H1 (cell line): ENCODE data around the gene UGT1A1. TPM values are rescaled to one million over a fixed set of nuclear protein-coding genes. Genes with fewer than 3 reads are reported as not detected.

Experiments used
- CTCF ChIA-PET: fragments of 300-600 bp; sonication (Branson Sonifier 250); formaldehyde crosslinking; loops from one replicate; lab custom pipeline; 2021; ENCODE audit not compliant: partially characterized antibody; lab: Charles Lee
- POLR2A ChIA-PET: fragments of 300-600 bp; sonication (Branson Sonifier 250); formaldehyde crosslinking; loops from one replicate; lab custom pipeline; 2021; ENCODE audit warnings: inconsistent platforms; ENCODE audit not compliant: partially characterized antibody; lab: Charles Lee
- DNase-seq, 2 experiments: peaks; one replicate each; pipeline versions ENCODE4 v3.0.0 to v3.0.0-alpha.2; 2010 to 2022; ENCODE audit warnings: low spot score in 2 of 2, low read depth in 1 of 2, mixed read lengths in 1 of 2
- FAIRE-seq: peaks from 2 replicates; lab custom pipeline; 2011; peaks lifted over from hg19 to GRCh38; lab: Jason Lieb, UNC
- H2AFZ ChIP-seq: 2 replicates; pipeline ENCODE4 v1.8.1; 2012; ENCODE audit warnings: low read length, inconsistent platforms
- H2AK5ac ChIP-seq: 2 replicates; pipeline ENCODE4 v1.6.1; 2013; ENCODE audit warnings: low read depth, low read length
- H2BK120ac ChIP-seq: replicated peaks from 2 replicates; pipeline ENCODE3; 2013; ENCODE audit warnings: low read depth, low read length, inconsistent platforms
- H2BK12ac ChIP-seq: 2 replicates; pipeline ENCODE4 v1.6.1; 2013; ENCODE audit warnings: low read depth, low read length
- H2BK15ac ChIP-seq: 2 replicates; pipeline ENCODE4 v1.6.1; 2013; ENCODE audit warnings: low read length
- H2BK20ac ChIP-seq: 2 replicates; pipeline ENCODE4 v1.6.1; 2013; ENCODE audit warnings: low read length
- H2BK5ac ChIP-seq: 2 replicates; pipeline ENCODE4 v1.6.1; 2013; ENCODE audit warnings: low read depth, low read length
- H3K14ac ChIP-seq: 2 replicates; pipeline ENCODE4 v1.6.1; 2013; ENCODE audit warnings: inconsistent platforms; ENCODE audit not compliant: insufficient read length
- H3K18ac ChIP-seq: 2 replicates; pipeline ENCODE4 v1.6.1; 2013; ENCODE audit warnings: low read length; ENCODE audit errors: extremely low read depth
- H3K23ac ChIP-seq: 2 replicates; pipeline ENCODE4 v1.6.1; 2013; ENCODE audit warnings: inconsistent platforms; ENCODE audit not compliant: insufficient read length
- H3K23me2 ChIP-seq: 2 replicates; pipeline ENCODE4 v1.6.1; 2013; ENCODE audit warnings: low read depth, low read length
- H3K27ac ChIP-seq: 2 replicates; pipeline ENCODE4 v1.6.1; 2011; ENCODE audit warnings: low read depth, low read length, inconsistent platforms
- H3K27me3 ChIP-seq, 4 experiments: replicated peaks in 1 of 4; 1 replicate in 1 of 4; 2 replicates in 3 of 4; pipeline versions ENCODE4 v1.6.1 to v1.8.1; 2011 to 2013; ENCODE audit warnings: low read length in 3 of 4, mild to moderate bottlenecking in 3 of 4, inconsistent platforms in 2 of 4, mixed read lengths in 2 of 4, moderate library complexity in 1 of 4; ENCODE audit not compliant: control insufficient read depth in 3 of 4, insufficient read depth in 3 of 4; ENCODE audit errors: extremely low read depth in 1 of 4
- H3K36me3 ChIP-seq, 4 experiments: 2 replicates each; pipeline versions ENCODE4 v1.6.1 to v1.8.1; 2011 to 2013; ENCODE audit warnings: mild to moderate bottlenecking in 4 of 4, low read length in 3 of 4, moderate library complexity in 2 of 4, control low read depth in 1 of 4, inconsistent platforms in 1 of 4; ENCODE audit not compliant: insufficient read depth in 4 of 4, control insufficient read depth in 2 of 4
- H3K4ac ChIP-seq: replicated peaks from 2 replicates; pipeline ENCODE3; 2013; ENCODE audit warnings: low read length, low read depth, mixed read lengths, inconsistent platforms; ENCODE audit not compliant: insufficient read length
- H3K4me1 ChIP-seq, 4 experiments: replicated peaks in 1 of 4; 1 replicate in 1 of 4; 2 replicates in 3 of 4; pipeline versions ENCODE4 v1.6.1 to v1.8.1; 2011 to 2013; ENCODE audit warnings: low read length in 3 of 4, inconsistent platforms in 2 of 4, mixed read lengths in 1 of 4; ENCODE audit not compliant: insufficient read depth in 4 of 4, control insufficient read depth in 3 of 4
- H3K4me2 ChIP-seq, 2 experiments: 2 replicates each; pipeline versions ENCODE4 v1.6.1 to v1.8.1; 2011 to 2013; ENCODE audit warnings: low read depth in 2 of 2, low read length in 2 of 2, control low read depth in 1 of 2, inconsistent platforms in 1 of 2, mild to moderate bottlenecking in 1 of 2; ENCODE audit not compliant: insufficient read depth in 1 of 2
- H3K4me3 ChIP-seq, 4 experiments: fragments of 200-600, 300-600 bp in 1 of 4; sonication (generic), shearing (Covaris generic), sonication (Bioruptor Twin) in 1 of 4; 2 replicates each; pipeline versions ENCODE4 v1.5.1 to v1.8.1; 2011 to 2016; ENCODE audit warnings: low read length in 4 of 4, low read depth in 3 of 4, control low read depth in 2 of 4, inconsistent platforms in 2 of 4, mild to moderate bottlenecking in 2 of 4, mixed read lengths in 1 of 4, moderate library complexity in 1 of 4; ENCODE audit not compliant: insufficient read depth in 2 of 4; ENCODE audit errors: extremely low read depth in 1 of 4
- H3K56ac ChIP-seq: replicated peaks from 2 replicates; pipeline ENCODE3; 2013; ENCODE audit warnings: low read depth, mild to moderate bottlenecking, mixed read lengths, low read length, inconsistent platforms; ENCODE audit not compliant: insufficient read length
- H3K79me1 ChIP-seq: 2 replicates; pipeline ENCODE4 v1.6.1; 2013; ENCODE audit warnings: low read depth, low read length, control low read depth
- H3K79me2 ChIP-seq, 2 experiments: 2 replicates each; pipeline versions ENCODE4 v1.6.1 to v1.8.1; 2012 to 2013; ENCODE audit warnings: low read length in 2 of 2, mild to moderate bottlenecking in 2 of 2, inconsistent platforms in 1 of 2; ENCODE audit not compliant: insufficient read depth in 2 of 2, control insufficient read depth in 1 of 2
- H3K9ac ChIP-seq, 4 experiments: replicated peaks in 1 of 4; 1 replicate in 1 of 4; 2 replicates in 3 of 4; pipeline versions ENCODE4 v1.6.1 to v1.8.1; 2011 to 2013; ENCODE audit warnings: low read depth in 3 of 4, low read length in 3 of 4, control low read depth in 2 of 4, mild to moderate bottlenecking in 2 of 4, moderate library complexity in 2 of 4, inconsistent platforms in 1 of 4; ENCODE audit errors: extremely low read depth in 1 of 4
- H3K9me3 ChIP-seq, 2 experiments: 2 replicates each; pipeline versions ENCODE4 v1.6.1 to v1.8.1; 2012 to 2013; ENCODE audit warnings: mild to moderate bottlenecking in 2 of 2, moderate library complexity in 2 of 2, control low read depth in 1 of 2, inconsistent platforms in 1 of 2, low read depth in 1 of 2, low read length in 1 of 2, mixed read lengths in 1 of 2; ENCODE audit not compliant: insufficient read depth in 2 of 2
- H4K20me1 ChIP-seq, 2 experiments: replicated peaks in 1 of 2; 2 replicates each; pipeline versions ENCODE3 to v1.8.1; 2011 to 2013; ENCODE audit warnings: inconsistent platforms in 2 of 2, low read length in 2 of 2, mild to moderate bottlenecking in 1 of 2; ENCODE audit not compliant: insufficient read depth in 2 of 2, control insufficient read depth in 1 of 2
- H4K5ac ChIP-seq: 2 replicates; pipeline ENCODE4 v1.6.1; 2013; ENCODE audit warnings: low read length, low read depth, mixed read lengths, inconsistent platforms; ENCODE audit not compliant: insufficient read length
- H4K8ac ChIP-seq: 2 replicates; pipeline ENCODE4 v1.8.0; 2013; ENCODE audit warnings: mild to moderate bottlenecking, moderate library complexity, low read length, inconsistent platforms; ENCODE audit not compliant: insufficient read depth; ENCODE audit errors: extremely low read depth
- H4K91ac ChIP-seq: replicated peaks from 2 replicates; pipeline ENCODE3; 2013; ENCODE audit warnings: low read length, mixed read lengths, inconsistent platforms; ENCODE audit not compliant: insufficient read length
- BRCA1 ChIP-seq: IDR thresholded peaks from 2 replicates; pipeline ENCODE4 v1.6.1; 2012; ENCODE audit warnings: low read depth, low read length, improper control_type of control experiment
- CBX8 ChIP-seq: fragments of 300-800, 300-1000 bp; sonication (generic); IDR thresholded peaks from 2 replicates; pipeline ENCODE4 v1.7.1; 2016; ENCODE audit warnings: low read depth, low read length, borderline replicate concordance
- GTF2F1 ChIP-seq: IDR thresholded peaks from 2 replicates; pipeline ENCODE4 v1.6.1; 2012; ENCODE audit warnings: low read depth, low read length, improper control_type of control experiment, borderline replicate concordance
- HDAC2 ChIP-seq, 2 experiments: fragments of 300-600 bp in 1 of 2; sonication (generic) in 1 of 2; IDR thresholded peaks; 2 replicates each; pipeline ENCODE4 v1.6.1; 2011 to 2012; ENCODE audit warnings: low read depth in 2 of 2, low read length in 2 of 2, mild to moderate bottlenecking in 2 of 2, moderate library complexity in 2 of 2, borderline replicate concordance in 1 of 2, inconsistent platforms in 1 of 2
- RAD21 ChIP-seq, 2 experiments: IDR thresholded peaks in 1 of 2; conservative IDR thresholded peaks in 1 of 2; 2 replicates each; pipeline ENCODE4 v1.6.1; 2011; ENCODE audit warnings: low read depth in 2 of 2, low read length in 2 of 2, improper control_type of control experiment in 1 of 2, inconsistent platforms in 1 of 2, mild to moderate bottlenecking in 1 of 2, moderate library complexity in 1 of 2
- RNF2 ChIP-seq: fragments of 200-900, 300-1000 bp; sonication (generic); IDR thresholded peaks from 2 replicates; pipeline ENCODE4 v1.7.1; 2016; ENCODE audit warnings: borderline replicate concordance, low read depth, mild to moderate bottlenecking, antibody characterized with exemption, low read length; ENCODE audit not compliant: poor library complexity, severe bottlenecking; ENCODE audit errors: missing control alignments
- RXRA ChIP-seq: IDR thresholded peaks from 2 replicates; pipeline ENCODE4 v1.6.1; 2011; ENCODE audit warnings: low read depth, mild to moderate bottlenecking, low read length, moderate library complexity; ENCODE audit not compliant: insufficient read depth
- SIN3A ChIP-seq, 2 experiments: IDR thresholded peaks in 1 of 2; conservative IDR thresholded peaks in 1 of 2; 2 replicates each; pipeline ENCODE4 v1.6.1; 2011 to 2012; ENCODE audit warnings: low read length in 2 of 2, improper control_type of control experiment in 1 of 2, low read depth in 1 of 2, mild to moderate bottlenecking in 1 of 2
- SP4 ChIP-seq: IDR thresholded peaks from 2 replicates; pipeline ENCODE4 v1.6.1; 2012; ENCODE audit warnings: low read length, inconsistent platforms
- SRF ChIP-seq: IDR thresholded peaks from 2 replicates; pipeline ENCODE4 v1.6.1; 2011; ENCODE audit warnings: mild to moderate bottlenecking, low read depth, low read length, moderate library complexity
- WGBS, 2 experiments: shearing (Covaris generic) in 1 of 2; methylation state at CpG; one replicate each; pipeline versions ENCODE4 v1.1.6 to v1.1.7; 2013 to 2015; ENCODE audit warnings: low lambda C conversion rate in 2 of 2, mixed read lengths in 2 of 2, inconsistent platforms in 1 of 2, low coverage in 1 of 2, missing lambda C conversion rate in 1 of 2; ENCODE audit not compliant: insufficient replicate concordance in 2 of 2, insufficient coverage in 1 of 2, insufficient read length in 1 of 2; ENCODE audit errors: extremely low coverage in 1 of 2, missing lambda C conversion rate in 1 of 2; 5-methylcytosine and 5-hydroxymethylcytosine counted together
- polyA plus RNA-seq, 7 experiments: library from polyadenylated mRNA; depleted of rRNA in 3 of 7; stranded (reverse) in 5 of 7; unstranded in 2 of 7; fragments of >200 nt in 5 of 7; fragments of 200-250 nt in 2 of 7; gene quantifications; 1 replicate in 5 of 7; 2 replicates in 1 of 7; 4 replicates in 1 of 7; pipeline versions ENCODE4 v1.2.1 to v1.2.3, GENCODE V29; 2011 to 2013; ENCODE audit warnings: missing spikeins in 2 of 7, mixed read lengths in 2 of 7
- total RNA-seq: library from RNA; stranded (reverse); fragmentation: NEBNext Ultra II Directional; extraction: Animal tissue kit (Norgen Biotek cat#: 25700); gene quantifications from 2 replicates; pipeline ENCODE4 v1.2.1, GENCODE V29; 2021
- TF ChIP-seq, protein P1 (sequence below): IDR thresholded peaks from 2 replicates; pipeline ENCODE4 v1.6.1; 2012; ENCODE audit warnings: low read length, inconsistent platforms

UGT1A1 gene
- total and polyA plus RNA-seq, 2 of the 8 experiments (the other 6 are each of a cell fraction or from before 2014, with no cell fraction given), result not detected

DNA sequence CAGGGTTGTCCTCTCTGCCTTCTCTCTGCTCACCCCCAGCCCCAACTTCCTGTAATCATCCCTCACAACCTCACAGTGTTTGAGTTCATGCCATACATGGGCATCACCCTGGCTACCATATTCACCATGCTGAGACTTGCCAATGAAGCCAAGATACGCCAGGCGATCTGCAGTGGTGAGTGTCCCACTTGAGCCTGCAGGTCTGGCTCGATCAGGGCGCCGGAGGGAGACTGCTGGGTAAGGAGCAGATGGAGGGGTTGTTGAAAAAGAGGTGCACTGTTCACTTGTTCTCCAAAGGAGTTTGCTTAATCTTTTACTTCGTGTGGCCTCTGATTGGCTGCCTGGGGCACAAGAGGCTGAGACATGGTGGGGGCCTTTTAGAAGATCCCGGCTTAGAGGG, 32.6 kb downstream of the UGT1A1 start:
- H4K8ac ChIP-seq, result no peak overlapping the region
- H2BK120ac ChIP-seq, result no peak overlapping the region
- H3K4me3 ChIP-seq, result no peak overlapping the region
- no peak overlapping the region for H3K18ac ChIP-seq
- no peak overlapping the region for H3K4me2 ChIP-seq
- no peaks in the 10 kb centered on the region for H3K23me2 ChIP-seq
- H2BK20ac ChIP-seq, result no peak overlapping the region
- H2BK12ac ChIP-seq, result no peak overlapping the region
- H4K91ac ChIP-seq, result no peak overlapping the region
- H4K20me1 ChIP-seq, result no peaks in the 10 kb centered on the region
- no peak overlapping the region for H2AK5ac ChIP-seq
- H3K36me3 ChIP-seq, result no peaks in the 10 kb centered on the region
- 86% methylated on average over 7 of the region's 7 CpGs; no CpG with 5 or more reads in 1 of the 2 experiments for WGBS, 2 experiments
- H3K4me1 ChIP-seq, result no peaks in the 10 kb centered on the region
- no peak overlapping the region for H3K27ac ChIP-seq
- FAIRE-seq, result no peak
- H3K9ac ChIP-seq, result no peak overlapping the region
- no peak overlapping the region for H3K56ac ChIP-seq
- no peak overlapping the region for H2BK15ac ChIP-seq
- CTCF ChIA-PET, result interaction anchor here (0.7 kb wide), 1 partner anchor 35 kb away, joined by 3 read pairs; no protein-coding TSS in a partner anchor
- no peaks in the 10 kb centered on the region for H3K79me2 ChIP-seq
- H3K9me3 ChIP-seq, result peaks cover 0 to 5% of the 10 kb centered on the region in 2 experiments; a peak in 1 of 4 replicates
- H3K27me3 ChIP-seq, result no peaks in the 10 kb centered on the region
- no peak overlapping the region for H2AFZ ChIP-seq
- no peak overlapping the region for H3K23ac ChIP-seq
- H3K4ac ChIP-seq, result no peak overlapping the region
- no peak overlapping the region for H2BK5ac ChIP-seq
- H3K79me1 ChIP-seq, result no peaks in the 10 kb centered on the region
- H4K5ac ChIP-seq, result no peak overlapping the region
- no peak for DNase-seq
- no peak overlapping the region for H3K14ac ChIP-seq
- POLR2A ChIA-PET, result interaction anchor here (1.4 kb wide), 1 partner anchor 62 kb away, joined by 3 read pairs; the partner anchor contains the start of gene HJURP
- TF ChIP-seq BRCA1 (no peak), RAD21 (IDR thresholded peaks at IDR 0.05 in 1 of 2, conservative IDR thresholded peaks at IDR 0.05 in 1 of 2; ENCODE audit: low read depth in 2 of 2, low read length in 2 of 2) (no peak), GTF2F1 (no peak), SRF (no peak), RNF2 (no peak), SIN3A (conservative IDR thresholded peaks at IDR 0.05 in 1 of 2, IDR thresholded peaks at IDR 0.05 in 1 of 2; ENCODE audit: low read depth in 1 of 2, low read length in 2 of 2) (no peak), HDAC2 (IDR thresholded peaks at IDR 0.05; ENCODE audit: borderline replicate concordance in 1 of 2, low read depth in 2 of 2, low read length in 2 of 2) (no peak), SP4 (no peak), CBX8 (no peak), RXRA (no peak)
- TF ChIP-seq, protein P1, sequence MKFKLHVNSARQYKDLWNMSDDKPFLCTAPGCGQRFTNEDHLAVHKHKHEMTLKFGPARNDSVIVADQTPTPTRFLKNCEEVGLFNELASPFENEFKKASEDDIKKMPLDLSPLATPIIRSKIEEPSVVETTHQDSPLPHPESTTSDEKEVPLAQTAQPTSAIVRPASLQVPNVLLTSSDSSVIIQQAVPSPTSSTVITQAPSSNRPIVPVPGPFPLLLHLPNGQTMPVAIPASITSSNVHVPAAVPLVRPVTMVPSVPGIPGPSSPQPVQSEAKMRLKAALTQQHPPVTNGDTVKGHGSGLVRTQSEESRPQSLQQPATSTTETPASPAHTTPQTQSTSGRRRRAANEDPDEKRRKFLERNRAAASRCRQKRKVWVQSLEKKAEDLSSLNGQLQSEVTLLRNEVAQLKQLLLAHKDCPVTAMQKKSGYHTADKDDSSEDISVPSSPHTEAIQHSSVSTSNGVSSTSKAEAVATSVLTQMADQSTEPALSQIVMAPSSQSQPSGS, result no peak
